Uterus (tissue), 2 donors: ENCODE data around the gene GIPC2.

Experiments
- POLR2A ChIP-seq, 2 donors: fragments of 450-650 bp; IDR thresholded peaks; one replicate each; pipeline ENCODE4 v1.6.1; 2016; ENCODE audit warnings: antibody characterized with exemption in 2 of 2, mild to moderate bottlenecking in 1 of 2, moderate library complexity in 1 of 2
- TF ChIP-seq, protein P1 (sequence below), 4 experiments: fragments of 200-600 bp in 2 of 4; fragments of 450-650 bp in 2 of 4; sonication (generic) in 2 of 4; IDR thresholded peaks; one replicate each; pipeline ENCODE4 v1.5.1; 2016 to 2019; ENCODE audit warnings: antibody characterized with exemption in 4 of 4, mild to moderate bottlenecking in 2 of 4, moderate library complexity in 1 of 4

DNA sequence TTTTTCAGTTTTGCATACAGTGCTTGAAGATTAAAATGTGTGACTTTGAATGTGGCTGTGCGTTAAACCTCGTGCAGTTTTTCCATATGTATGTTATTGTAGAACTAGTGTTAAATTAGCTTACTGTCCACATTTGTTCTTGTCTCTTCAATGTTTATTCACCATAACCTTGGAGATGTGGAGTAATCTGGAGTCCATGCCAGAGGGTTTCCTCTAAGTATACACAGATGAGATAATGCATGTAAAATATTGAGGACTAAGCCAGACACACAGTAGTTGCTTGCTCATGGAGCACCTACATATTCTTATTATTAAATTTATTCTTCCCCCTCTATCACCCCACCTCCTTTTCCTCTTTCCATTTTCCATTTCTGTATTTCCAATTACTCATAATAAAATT is 7.7 kb upstream of the GIPC2 start:
- TF ChIP-seq, protein P1, sequence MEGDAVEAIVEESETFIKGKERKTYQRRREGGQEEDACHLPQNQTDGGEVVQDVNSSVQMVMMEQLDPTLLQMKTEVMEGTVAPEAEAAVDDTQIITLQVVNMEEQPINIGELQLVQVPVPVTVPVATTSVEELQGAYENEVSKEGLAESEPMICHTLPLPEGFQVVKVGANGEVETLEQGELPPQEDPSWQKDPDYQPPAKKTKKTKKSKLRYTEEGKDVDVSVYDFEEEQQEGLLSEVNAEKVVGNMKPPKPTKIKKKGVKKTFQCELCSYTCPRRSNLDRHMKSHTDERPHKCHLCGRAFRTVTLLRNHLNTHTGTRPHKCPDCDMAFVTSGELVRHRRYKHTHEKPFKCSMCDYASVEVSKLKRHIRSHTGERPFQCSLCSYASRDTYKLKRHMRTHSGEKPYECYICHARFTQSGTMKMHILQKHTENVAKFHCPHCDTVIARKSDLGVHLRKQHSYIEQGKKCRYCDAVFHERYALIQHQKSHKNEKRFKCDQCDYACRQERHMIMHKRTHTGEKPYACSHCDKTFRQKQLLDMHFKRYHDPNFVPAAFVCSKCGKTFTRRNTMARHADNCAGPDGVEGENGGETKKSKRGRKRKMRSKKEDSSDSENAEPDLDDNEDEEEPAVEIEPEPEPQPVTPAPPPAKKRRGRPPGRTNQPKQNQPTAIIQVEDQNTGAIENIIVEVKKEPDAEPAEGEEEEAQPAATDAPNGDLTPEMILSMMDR (IDR thresholded peaks at IDR 0.05): no peak
- no peak for TF ChIP-seq POLR2A (IDR thresholded peaks at IDR 0.05)
